HG03280 (cell line): ENCODE results near the gene SLC25A51.
"Not testable (repeated sequence)": the region's sequence is repeated elsewhere in the genome, so short reads cannot be mapped to it uniquely, and the experiment has no call there.

ENCODE experiments used
- ATAC-seq: cut with Tn5 transposase; IDR thresholded peaks from one replicate; pipeline ENCODE4 v1.9.1; 2021; ENCODE audit warnings: mild to moderate bottlenecking, moderate library complexity; ENCODE audit not compliant: unreplicated experiment

The SLC25A51 gene

DNA sequence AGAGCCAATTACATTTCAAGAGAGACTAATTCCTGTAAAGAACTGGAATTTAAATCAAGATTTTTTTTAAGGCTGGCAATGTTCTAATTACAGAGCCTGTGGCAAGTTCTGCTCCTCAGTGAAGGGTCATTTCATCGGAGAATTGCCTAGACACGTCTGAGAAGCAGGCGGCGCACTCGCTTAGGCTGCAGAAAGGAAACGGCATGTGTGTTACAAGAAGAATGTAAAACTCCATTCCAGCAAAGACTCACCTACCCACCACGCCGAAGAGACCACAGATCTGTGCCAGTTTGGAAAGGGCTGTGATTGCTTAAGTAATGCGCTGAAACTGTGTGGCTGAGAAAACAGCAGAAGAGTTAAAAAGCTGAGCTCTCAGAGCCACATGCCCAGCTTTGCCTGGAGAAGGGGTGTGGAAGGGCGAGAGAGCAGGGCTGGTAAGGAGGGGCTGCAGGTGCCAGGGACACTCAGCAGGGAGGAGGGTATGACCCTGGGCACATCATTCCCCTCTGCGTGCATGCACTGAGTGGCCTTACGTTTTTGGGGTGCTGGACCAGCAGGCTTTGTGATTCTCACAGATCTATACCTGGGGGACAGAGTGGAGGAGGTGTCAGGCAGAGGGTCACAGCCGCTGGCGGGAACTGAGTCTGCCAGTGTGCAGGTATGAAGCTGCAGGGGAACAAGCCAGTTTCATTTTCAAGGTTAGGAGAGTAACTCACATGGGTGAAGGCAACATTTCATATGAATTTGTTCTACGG lies 17.8 kb upstream of the SLC25A51 start:
- no peak for ATAC-seq

DNA sequence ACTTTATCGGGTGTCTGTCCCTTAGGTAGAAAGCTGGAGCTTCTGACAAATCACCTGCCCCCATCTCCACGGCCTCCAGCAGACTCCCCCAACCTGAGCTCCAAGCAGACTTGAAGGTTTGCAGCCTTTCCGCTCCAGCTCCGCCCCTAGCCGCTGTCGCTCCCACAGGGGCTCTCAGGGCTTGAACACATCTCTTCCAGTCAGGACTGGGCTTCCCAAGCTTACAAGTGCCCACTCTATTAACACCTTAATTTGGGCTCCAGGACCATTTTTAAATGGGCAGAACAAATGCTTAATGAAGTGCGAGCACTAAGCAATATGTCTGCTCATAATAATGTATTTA lies 17.2 kb upstream of the SLC25A51 start:
- ATAC-seq: no peak

DNA sequence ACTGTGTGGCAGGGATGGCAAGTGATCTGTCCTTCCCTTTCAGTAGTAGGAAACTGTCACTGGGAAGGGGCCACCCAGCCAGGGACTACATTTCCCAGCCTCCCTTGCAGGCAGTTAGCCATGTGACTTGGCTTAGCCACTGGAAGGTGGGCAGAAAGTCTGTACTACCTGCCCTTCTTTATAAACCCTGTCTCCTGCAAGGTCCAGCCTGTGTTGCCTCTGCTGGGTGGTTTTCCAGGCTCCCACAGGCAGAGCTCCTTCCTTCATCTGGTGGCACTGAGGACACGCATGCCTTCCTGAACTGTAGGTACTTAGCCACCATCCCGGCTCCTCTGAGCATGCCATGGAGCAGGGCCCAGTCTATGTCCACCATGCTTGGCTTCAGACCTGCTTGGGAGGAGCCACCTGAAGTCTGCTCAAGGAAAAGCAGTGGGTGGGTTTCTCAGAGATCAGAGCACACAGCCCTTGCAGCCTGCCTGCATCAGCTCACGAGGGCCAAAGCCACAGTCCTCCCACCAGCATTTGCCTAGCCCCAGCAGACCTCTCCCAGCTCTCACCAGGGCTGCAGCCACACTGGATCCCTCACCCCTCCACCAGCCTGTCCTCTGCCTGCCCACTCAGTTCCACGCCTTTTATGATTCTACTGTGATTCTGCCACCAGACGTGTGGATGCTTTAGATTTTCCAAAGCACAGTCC lies 16.7 kb upstream of the SLC25A51 start:
- ATAC-seq: peak; percentile 59

DNA sequence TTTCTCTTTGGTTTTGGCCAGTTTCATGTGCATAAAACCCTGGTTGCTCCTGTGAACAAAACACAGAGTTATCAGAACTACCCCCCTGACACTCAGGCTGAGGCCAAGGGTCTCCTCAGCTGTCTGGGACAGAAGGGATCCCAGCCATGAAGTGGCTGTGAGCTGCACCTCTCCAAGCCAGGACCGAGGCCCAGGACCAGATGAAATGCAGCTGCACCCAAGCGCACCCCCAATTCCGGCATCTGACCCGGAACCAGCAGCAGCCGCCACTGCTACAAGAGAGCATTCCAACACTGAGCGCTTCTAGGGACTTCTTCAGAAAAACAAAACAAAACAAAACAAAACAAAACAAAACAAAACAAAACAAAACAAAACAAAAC lies 16.0 kb upstream of the SLC25A51 start:
- ATAC-seq: no peak

DNA sequence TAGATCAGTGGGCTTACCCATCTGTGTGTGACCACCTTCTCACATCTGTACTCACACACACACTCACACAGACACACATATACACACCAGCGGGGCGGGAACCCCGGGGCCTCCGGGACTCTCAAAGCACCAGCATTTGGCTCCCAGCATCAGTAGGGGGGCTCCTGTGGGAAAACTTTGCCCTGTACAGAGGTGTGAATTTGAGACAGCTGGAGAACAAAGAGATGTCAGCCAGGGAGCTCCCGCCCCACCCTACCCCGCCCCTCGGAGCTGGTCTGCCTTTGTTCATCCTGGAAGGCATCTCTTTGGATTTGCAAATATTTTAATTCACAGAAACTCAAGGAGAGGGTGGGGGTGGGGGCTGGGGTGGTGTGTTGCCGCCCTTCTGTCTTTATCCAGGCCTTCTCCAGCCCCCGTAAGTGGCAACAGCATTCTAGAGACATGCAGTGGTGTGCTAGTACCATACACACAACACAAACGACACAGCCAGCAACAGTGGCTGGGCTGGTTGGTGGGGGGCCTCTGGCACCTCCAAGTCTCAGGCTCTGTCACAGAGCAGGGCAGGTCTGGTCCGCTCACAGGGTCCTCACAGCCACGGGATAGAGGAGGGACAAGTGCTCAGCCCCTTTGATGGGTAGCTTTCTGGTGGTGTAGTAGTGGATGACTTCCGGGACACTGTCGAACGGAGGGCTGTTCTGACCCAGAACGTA lies 15.5 kb upstream of the SLC25A51 start:
- ATAC-seq: no peak

DNA sequence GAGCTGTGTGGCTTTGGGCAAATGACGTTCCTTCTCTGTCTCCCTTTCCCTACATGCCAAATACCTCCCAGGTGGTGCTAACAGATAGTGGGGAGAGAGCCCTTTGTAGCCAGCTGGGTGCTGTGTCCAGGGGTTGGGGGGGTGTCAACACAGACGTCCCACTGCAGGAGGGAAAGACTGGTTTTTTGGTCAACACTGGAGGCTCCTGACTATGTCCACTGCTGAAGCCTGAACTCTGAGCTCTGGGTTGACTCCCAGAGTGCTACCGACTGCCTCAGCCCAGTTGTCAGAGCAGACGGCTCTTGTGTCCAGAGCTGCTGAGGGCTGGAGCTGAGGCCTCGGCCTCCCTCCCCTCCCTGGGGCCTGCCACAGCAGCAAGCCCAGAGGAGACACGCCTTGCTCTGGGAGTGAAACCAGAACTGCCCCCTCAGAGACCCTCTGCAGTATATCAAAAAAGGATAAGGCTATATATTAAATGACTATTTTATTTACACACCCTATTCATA lies 14.8 kb upstream of the SLC25A51 start:
- no peak for ATAC-seq

DNA sequence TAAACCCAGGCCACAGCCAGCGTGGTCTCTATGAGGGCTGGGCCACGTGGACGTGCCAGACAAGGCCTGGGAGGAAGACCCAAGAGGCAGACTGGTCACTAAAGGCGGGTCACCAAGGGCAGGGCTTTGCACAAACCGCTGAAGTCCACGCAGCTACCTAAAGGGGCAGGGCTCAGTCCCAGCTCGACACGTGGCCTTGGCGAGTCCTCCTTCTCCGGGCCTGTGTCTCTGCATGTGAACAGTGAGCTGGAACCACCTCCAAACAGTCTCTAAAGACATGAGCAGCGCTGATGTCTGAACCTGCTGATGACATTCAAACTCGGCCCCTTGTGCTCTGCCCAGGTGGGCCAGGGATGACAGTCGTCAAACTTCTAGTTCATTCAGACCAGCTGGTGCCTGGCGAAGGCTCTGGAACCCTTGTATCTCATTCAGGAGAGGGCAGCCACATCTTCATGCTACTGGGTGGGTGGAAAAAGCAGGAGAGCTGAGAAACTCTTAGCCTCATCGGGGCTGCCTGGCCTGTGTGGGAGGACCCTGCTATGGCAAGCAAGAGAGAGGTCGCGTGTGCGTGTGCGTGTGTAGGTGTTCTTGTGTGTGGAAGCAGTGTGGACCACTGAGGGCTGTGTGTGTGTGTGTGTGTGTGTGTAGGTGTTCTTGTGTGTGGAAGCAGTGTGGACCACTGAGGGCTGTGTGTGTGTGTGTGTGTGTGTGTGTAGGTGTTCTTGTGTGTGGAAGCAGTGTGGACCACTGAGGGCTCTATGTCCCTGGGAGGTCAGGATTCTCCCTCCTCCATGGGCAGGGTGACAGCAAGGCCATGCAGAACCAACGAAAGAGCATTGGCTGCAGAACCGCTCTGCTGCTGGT lies 14.1 kb upstream of the SLC25A51 start:
- ATAC-seq: no peak

DNA sequence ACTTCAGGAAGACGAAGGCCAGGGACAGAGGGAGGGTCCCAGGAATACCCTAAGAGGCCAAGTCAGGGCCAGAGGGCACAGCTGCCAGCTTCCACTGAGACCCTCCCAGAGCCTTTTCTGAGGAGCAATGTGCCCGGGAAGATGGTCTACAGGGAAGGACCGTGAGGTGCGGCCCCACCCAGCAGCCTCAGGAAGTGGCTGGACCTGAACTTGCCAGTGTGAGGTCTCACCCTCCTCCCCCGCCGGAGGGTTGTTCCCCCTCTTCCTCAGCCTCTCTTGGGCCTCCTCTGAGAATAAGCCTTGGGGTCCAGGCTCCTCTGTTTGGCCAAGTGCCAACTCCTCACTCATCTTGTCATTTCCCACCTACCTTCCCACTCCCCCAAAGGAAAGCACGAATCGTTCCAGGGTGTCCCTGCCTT lies 13.4 kb upstream of the SLC25A51 start:
- ATAC-seq: no peak

DNA sequence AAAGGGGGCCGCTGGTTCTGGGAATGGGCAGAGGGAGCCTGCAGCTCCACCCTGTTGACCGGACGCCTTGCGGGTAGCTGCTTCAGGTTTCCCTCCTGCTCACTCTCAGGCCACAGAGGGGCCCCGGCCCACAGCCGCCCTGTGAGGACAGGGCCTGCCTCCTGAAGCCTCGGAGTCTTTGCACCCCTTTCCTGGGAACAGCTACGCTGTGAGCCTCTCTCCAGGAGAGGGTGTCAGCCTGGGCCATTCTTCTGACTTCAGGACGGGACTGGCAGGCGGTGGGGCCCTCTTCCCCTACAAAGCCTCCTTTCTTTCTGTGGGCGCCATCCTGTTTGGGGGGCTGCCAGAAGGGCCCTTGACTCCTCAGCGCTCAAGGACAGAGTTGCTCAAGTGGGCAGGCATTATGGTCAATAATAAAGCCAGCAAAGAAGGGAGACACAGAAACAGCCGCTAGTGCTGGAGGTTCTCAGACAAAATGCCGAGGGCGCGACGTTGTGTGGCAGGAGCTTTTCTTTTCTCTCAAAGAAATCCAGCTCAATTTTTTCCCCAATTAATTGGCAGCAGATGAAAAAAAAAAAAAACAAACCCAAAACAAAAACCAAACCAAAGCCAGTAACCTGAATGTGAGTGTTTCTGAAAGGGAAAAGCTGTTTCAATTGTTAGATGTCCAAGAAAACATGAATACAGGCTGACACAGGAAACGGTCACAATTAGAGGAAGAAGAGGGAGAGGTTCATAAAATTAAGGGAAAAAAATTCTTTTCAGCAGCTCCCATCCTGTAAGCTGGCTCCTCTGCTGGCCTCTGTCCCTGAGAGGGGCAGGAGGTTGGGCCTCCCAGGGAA lies 12.8 kb upstream of the SLC25A51 start:
- ATAC-seq: no peak

DNA sequence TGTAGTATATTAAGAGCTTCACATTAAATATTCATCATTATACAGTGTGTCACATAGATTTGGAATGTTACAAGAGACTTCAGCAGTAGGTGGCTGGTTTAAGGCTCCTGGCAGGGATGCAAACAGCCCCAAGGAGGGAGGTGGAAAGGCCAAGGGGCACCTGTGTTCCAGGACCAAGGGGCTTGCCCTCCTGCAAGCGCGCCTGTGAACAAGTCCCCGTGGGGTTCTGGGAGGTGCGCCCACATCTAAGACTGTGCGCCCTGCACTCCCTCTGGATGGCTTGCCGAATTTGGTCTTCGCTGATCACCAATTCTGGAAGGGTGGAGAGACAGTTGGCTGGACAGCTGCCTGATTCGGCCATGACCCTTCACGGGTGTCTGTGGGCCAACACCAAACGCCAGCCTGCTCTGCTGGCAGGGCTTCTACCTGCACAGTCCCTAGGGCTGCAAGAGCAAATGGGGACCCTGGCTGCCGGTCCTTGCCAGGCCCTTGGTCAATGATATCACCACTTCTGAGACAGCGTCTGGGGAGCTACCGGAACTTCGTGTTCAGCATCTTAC lies 12.1 kb upstream of the SLC25A51 start:
- ATAC-seq: no peak

DNA sequence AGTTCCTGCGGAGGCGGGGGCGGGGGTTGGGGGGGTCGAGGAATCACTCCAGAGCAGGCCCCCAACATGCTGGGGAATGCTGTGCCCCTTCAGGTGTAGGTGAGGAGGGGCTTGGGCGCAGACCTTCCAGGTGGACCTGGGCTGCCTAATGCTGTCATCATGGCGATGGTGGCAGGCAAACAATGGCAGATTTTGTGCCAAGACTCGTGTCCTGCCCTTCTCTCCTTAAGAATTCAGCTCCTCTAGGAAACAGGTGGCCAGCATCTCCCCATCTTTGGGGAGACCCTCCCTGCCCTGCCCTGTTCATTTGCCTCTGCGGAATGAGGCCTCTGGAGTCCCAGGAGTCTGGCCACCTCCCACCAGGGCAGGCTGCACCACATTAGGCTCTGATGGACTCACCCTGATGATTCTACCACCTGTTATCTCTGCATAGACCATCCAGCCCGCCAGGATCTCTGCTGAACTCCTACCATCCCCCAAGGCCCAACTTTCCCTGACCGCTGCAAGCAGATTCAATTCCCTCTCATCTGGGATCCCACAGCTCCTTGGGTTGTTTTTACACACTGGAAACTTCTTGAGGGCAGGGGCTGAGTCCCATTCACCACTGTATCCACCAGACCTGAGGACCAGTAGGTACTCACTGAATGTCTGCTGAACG lies 10.9 kb upstream of the SLC25A51 start:
- no peak for ATAC-seq

DNA sequence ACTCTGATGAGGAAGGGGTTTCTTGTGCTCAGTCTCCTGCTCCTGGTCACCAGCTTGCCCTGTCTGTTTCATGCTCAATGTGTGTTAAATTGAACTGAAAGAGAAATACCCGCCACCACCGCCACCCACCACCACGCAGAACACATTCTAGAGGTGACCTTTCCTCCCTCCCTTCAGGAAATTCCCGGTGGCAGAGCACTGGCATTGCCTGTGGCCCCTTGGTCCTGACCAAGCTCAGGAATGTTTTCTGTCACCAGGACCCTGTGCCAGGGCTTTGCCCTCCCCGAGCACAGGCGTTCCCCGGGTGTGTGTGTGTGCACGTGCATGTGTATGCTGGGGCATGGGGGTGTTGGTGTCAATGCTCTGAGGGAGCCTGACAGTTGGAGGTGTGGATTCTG lies 10.2 kb upstream of the SLC25A51 start:
- ATAC-seq: no peak

DNA sequence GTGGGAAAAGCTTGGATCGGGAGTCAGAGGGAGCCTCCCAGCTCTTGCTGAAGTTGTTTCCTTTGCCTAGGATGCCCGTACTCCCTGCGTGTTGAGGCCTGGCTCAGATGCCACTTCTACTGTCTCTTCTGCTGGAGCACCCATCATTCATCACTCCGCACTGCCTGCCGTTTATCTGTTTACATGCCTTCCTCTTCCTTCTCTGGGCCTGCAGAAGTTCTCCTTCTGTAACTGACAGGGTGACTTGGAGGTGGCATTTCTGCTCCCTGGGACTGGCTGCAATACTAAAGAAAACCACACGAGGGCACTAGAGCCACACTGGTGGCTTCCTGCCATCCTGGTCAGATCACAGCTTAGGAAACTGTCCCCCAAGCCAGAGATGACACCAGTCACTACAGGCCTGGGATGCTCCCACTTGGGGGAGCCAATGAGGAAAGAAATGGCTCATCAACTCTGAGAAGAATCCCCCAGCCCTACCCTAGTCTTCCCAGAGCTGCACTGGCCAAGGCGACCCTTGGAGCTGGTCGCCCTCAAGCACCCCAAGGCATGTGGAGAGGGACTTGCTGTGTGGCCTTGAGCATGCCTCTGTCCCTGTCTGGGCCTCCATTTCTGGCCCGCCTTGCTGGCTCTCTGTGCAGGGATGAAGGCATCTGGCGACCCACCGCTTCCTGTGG lies 9.7 kb upstream of the SLC25A51 start:
- peak; percentile 66 for ATAC-seq

DNA sequence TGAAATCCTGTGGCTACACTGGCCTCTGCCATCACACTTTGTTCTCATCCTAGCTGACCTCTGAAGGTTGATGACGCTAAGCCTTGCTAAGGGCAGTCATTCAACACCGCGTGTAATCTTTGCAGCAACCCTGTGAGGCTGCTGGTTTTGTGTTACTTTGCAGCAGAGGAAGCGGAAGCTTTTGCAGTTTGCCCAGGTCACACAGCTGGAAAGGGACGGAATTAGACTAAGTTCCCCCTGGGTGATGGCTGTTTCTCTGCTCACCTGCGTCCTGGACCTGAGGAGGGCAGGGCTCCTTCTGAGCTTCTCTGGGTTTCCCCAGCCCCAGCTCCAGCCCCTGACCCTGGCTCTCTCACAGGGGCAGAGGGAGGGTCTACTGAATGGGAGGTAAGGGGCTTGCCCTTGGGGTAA lies 7.3 kb upstream of the SLC25A51 start:
- ATAC-seq: no peak

DNA sequence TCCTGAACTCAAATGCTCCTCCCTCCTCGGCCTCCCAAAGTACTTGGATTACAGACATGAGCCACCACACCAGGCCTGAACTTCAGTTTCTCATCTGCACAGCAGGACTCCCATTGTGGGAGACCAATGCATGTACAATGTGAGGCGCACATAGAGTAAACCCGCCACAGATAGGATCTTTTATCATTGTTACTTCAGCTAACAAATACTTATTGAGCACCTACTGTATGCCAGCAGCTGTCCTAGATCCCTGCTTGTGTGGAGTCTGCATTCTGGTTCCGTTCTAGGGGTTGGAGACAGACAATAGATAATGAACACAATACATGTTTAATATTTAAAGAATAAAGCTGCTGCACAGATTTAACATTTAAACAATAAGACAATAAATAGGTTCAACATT lies 6.3 kb upstream of the SLC25A51 start:
- no peak for ATAC-seq

DNA sequence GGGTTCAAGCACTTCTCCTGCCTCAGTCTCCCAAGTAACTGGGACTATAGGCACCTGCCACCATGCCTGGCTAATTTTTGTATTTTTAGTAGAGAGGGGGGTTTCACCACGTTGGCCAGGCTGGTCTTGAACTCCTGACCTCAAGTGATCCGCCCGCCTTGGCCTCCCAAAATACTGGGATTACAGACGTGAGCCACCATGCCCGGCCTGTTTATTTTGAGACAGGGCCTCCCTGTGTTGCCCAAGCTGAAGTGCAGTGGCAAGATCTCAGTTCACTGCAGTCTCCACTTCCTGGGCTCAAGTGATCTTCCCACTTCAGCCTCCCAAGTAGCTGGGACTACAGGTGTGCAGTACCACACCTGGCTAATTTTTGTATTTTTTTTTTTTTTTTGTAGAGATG lies 5.9 kb upstream of the SLC25A51 start:
- not testable (repeated sequence) for ATAC-seq

DNA sequence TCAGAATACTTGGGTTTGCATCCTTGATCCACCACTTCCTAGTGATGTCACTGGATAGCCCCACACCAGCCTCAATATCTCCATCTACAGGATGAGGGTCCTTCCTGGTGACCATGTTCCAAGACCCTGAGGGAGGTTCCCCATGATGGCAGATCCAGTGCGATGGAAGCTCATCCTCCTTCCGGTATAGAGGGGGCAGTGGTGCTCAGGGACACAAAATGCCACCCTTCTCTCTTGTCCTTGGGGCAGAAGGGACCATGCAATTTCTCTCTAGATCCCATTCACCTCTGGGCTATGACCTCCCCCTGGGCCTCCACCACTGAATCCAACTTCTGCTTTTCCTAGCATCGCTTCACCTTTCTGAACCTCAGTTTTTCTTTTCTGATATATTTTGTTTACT lies 5.4 kb upstream of the SLC25A51 start:
- ATAC-seq: no peak

DNA sequence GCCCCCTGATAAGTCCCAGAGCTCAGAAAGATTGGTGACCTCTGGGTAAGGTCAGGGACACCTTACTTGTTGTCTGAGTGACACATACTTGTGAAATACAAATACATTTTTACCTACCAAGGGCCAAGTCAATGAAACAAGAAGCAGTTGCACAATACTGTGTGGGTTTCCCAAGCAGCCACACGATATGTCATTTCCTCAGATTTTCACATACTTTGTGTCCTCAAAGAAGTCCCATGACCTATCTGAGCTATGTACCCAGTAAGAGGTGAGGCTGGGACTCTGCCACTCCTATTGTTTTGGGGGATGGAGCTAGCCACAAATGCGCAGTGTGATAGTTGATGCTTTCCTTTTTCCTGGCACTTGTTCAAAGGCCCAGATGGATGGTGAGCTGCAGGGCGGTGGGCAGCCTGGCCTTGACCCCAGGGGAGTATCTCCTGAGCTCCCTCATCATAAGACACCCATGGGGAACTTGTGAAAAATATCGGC lies 4.8 kb upstream of the SLC25A51 start:
- ATAC-seq: no peak

DNA sequence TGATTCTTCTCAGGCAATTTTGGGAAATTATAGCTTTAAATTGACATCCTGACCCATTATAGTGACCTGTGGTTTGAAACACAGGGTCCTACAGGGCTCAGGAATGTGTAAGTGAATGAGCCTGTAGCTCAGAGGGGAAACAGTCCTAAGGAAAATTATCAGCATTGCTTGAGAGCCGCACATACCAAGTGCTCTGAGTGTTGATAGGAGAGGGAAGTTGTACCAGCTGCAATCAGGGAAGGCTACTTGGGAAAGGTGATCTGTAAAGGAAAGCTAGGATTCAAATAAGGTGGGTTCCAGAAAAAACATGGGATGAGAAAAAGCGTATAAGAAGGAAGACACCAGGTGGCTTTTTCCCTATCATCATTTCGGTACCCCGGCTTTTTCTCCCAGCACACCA lies 4.4 kb upstream of the SLC25A51 start:
- ATAC-seq: no peak
